H9 (cell line): Measurements from ENCODE around the gene FBXO40. TPM values are rescaled to one million over a fixed set of nuclear protein-coding genes. Genes with fewer than 3 reads are reported as not detected.

Source experiments
- DNase-seq: peaks from one replicate; pipeline ENCODE4 v3.0.0-alpha.2; 2017
- H2AFZ ChIP-seq: one replicate; pipeline ENCODE4 v1.6.1; 2013; ENCODE audit warnings: mild to moderate bottlenecking, low read length, control low read depth, moderate library complexity
- H2AK5ac ChIP-seq: 2 replicates; pipeline ENCODE4 v1.6.1; 2013; ENCODE audit warnings: low read length, control low read depth, mixed read lengths; ENCODE audit not compliant: insufficient read length
- H2BK120ac ChIP-seq: one replicate; pipeline ENCODE4 v1.6.1; 2013; ENCODE audit warnings: low read depth, mild to moderate bottlenecking, low read length, control low read depth, inconsistent platforms; ENCODE audit not compliant: poor library complexity, severe bottlenecking
- H2BK12ac ChIP-seq: 2 replicates; pipeline ENCODE4 v1.6.1; 2013; ENCODE audit warnings: low read length, control low read depth, mixed read lengths, low read depth; ENCODE audit not compliant: insufficient read length
- H2BK15ac ChIP-seq: 2 replicates; pipeline ENCODE4 v1.6.1; 2013; ENCODE audit warnings: low read depth, low read length, control low read depth
- H2BK20ac ChIP-seq: one replicate; pipeline ENCODE4 v1.6.1; 2013; ENCODE audit warnings: low read depth, mild to moderate bottlenecking, low read length, control low read depth, inconsistent platforms; ENCODE audit not compliant: poor library complexity, severe bottlenecking
- H2BK5ac ChIP-seq: 2 replicates; pipeline ENCODE4 v1.6.1; 2013; ENCODE audit warnings: low read length, control low read depth, mixed read lengths; ENCODE audit not compliant: insufficient read length
- H3K14ac ChIP-seq: 2 replicates; pipeline ENCODE4 v1.6.1; 2013; ENCODE audit warnings: low read length, control low read depth; ENCODE audit not compliant: insufficient read depth
- H3K18ac ChIP-seq: 2 replicates; pipeline ENCODE4 v1.6.1; 2013; ENCODE audit warnings: low read depth, mild to moderate bottlenecking, mixed read lengths, low read length, control low read depth; ENCODE audit not compliant: insufficient read length
- H3K23ac ChIP-seq: 2 replicates; pipeline ENCODE4 v1.6.1; 2013; ENCODE audit warnings: low read length, control low read depth, mixed read lengths, low read depth; ENCODE audit not compliant: insufficient read length
- H3K23me2 ChIP-seq: 2 replicates; pipeline ENCODE4 v1.6.1; 2013; ENCODE audit warnings: low read depth, mild to moderate bottlenecking, mixed read lengths, low read length, control low read depth; ENCODE audit not compliant: insufficient read length, poor library complexity, severe bottlenecking
- H3K27ac ChIP-seq: 2 replicates; pipeline ENCODE4 v1.5.1; 2013; ENCODE audit warnings: low read length, control low read depth, mixed read lengths, low read depth; ENCODE audit not compliant: insufficient read length
- H3K27me3 ChIP-seq: 2 replicates; pipeline ENCODE4 v1.6.1; 2013; ENCODE audit warnings: low read length, control low read depth, inconsistent platforms; ENCODE audit not compliant: insufficient read depth
- H3K4ac ChIP-seq: 2 replicates; pipeline ENCODE4 v1.6.1; 2013; ENCODE audit warnings: low read depth, mild to moderate bottlenecking, control low read depth, inconsistent platforms, low read length, moderate library complexity
- H3K4me1 ChIP-seq: 2 replicates; pipeline ENCODE4 v1.6.1; 2013; ENCODE audit warnings: low read length, control low read depth, inconsistent platforms; ENCODE audit not compliant: insufficient read depth
- H3K4me2 ChIP-seq: 2 replicates; pipeline ENCODE4 v1.6.1; 2013; ENCODE audit warnings: low read length, control low read depth, mixed read lengths; ENCODE audit not compliant: insufficient read length, insufficient read depth
- H3K56ac ChIP-seq: 2 replicates; pipeline ENCODE4 v1.6.1; 2013; ENCODE audit warnings: low read depth, mild to moderate bottlenecking, mixed read lengths, low read length, control low read depth; ENCODE audit not compliant: insufficient read length
- H3K79me1 ChIP-seq: 2 replicates; pipeline ENCODE4 v1.6.1; 2013; ENCODE audit warnings: low read depth, mild to moderate bottlenecking, moderate library complexity, low read length, control low read depth, inconsistent platforms; ENCODE audit not compliant: insufficient read depth, poor library complexity, severe bottlenecking
- H3K79me2 ChIP-seq: 2 replicates; pipeline ENCODE4 v1.6.1; 2013; ENCODE audit warnings: low read length, control low read depth, inconsistent platforms; ENCODE audit not compliant: insufficient read depth
- H3K9ac ChIP-seq: 2 replicates; pipeline ENCODE4 v1.6.1; 2013; ENCODE audit warnings: low read length, control low read depth, mixed read lengths; ENCODE audit not compliant: insufficient read length; ENCODE audit errors: extremely low read depth
- H3K9me3 ChIP-seq: one replicate; pipeline ENCODE4 v1.6.1; 2013; ENCODE audit warnings: low read depth, low read length, inconsistent platforms; ENCODE audit not compliant: control insufficient read depth
- H3T11ph ChIP-seq: one replicate; pipeline ENCODE4 v1.6.1; 2013; ENCODE audit warnings: mild to moderate bottlenecking, low read length, control low read depth, inconsistent platforms
- H4K20me1 ChIP-seq: one replicate; pipeline ENCODE4 v1.6.1; 2013; ENCODE audit not compliant: control insufficient read depth, insufficient read length, insufficient read depth
- H4K5ac ChIP-seq: 2 replicates; pipeline ENCODE4 v1.6.1; 2013; ENCODE audit warnings: low read depth, mild to moderate bottlenecking, mixed read lengths, low read length, control low read depth; ENCODE audit not compliant: insufficient read length
- H4K8ac ChIP-seq: replicated peaks from 2 replicates; pipeline ENCODE4 v1.6.1; 2013; ENCODE audit warnings: low read length, control low read depth, mixed read lengths, low read depth; ENCODE audit not compliant: insufficient read length
- H4K91ac ChIP-seq: 2 replicates; pipeline ENCODE4 v1.6.1; 2013; ENCODE audit warnings: low read depth, mild to moderate bottlenecking, moderate library complexity, mixed read lengths, low read length, control low read depth; ENCODE audit not compliant: insufficient read length
- H3K27ac Mint-ChIP-seq, 3 experiments: 2 replicates in 2 of 3; 3 replicates in 1 of 3; pipeline ENCODE4 v1.8.0; 2020 to 2021; ENCODE audit warnings: mixed read lengths in 3 of 3, mild to moderate bottlenecking in 1 of 3, moderate library complexity in 1 of 3
- H3K27me3 Mint-ChIP-seq: 2 replicates; pipeline ENCODE4 v1.8.0; 2021; ENCODE audit warnings: low read depth, mild to moderate bottlenecking, moderate library complexity, mixed read lengths
- H3K36me3 Mint-ChIP-seq, 3 experiments: 2 replicates in 2 of 3; 3 replicates in 1 of 3; pipeline ENCODE4 v1.8.0; 2020 to 2021; ENCODE audit warnings: low read depth in 3 of 3, mixed read lengths in 3 of 3; ENCODE audit not compliant: insufficient read depth in 1 of 3
- H3K4me1 Mint-ChIP-seq, 2 experiments: 2 replicates each; pipeline ENCODE4 v1.8.0; 2020; ENCODE audit warnings: mixed read lengths in 2 of 2
- H3K4me3 Mint-ChIP-seq, 2 experiments: 2 replicates in 1 of 2; 3 replicates in 1 of 2; pipeline ENCODE4 v1.8.0; 2020 to 2021; ENCODE audit warnings: mild to moderate bottlenecking in 2 of 2, mixed read lengths in 2 of 2, moderate library complexity in 1 of 2
- H3K9me3 Mint-ChIP-seq, 2 experiments: 2 replicates in 1 of 2; 3 replicates in 1 of 2; pipeline ENCODE4 v1.8.0; 2020; ENCODE audit warnings: mild to moderate bottlenecking in 2 of 2, mixed read lengths in 2 of 2, moderate library complexity in 1 of 2
- CTCF ChIP-seq: fragments of 200-600 bp; sonication (generic); conservative IDR thresholded peaks from 3 replicates; pipeline ENCODE4 v1.8.0; 2021; ENCODE audit warnings: antibody characterized with exemption, mild to moderate bottlenecking
- WGBS: extraction: QIAGEN DNeasy Blood & Tissue Kit; methylation state at CpG from one replicate; pipeline ENCODE4 v1.1.7; 2013; ENCODE audit warnings: missing lambda C conversion rate, low lambda C conversion rate, mixed read lengths; ENCODE audit not compliant: insufficient read length; ENCODE audit errors: extremely low coverage; 5-methylcytosine and 5-hydroxymethylcytosine counted together
- total RNA-seq: library from RNA; stranded (reverse); gene quantifications from 2 replicates; pipeline ENCODE4 v1.2.1, GENCODE V29; 2021

FBXO40 gene
- total RNA-seq, 1 experiment from 2014 or later, result 0.04 TPM

- H3K9me3 Mint-ChIP-seq, result no peaks in the 10 kb centered on the region
- Histone ChIP-seq H4K5ac (no peak overlapping the region), H2BK15ac (no peak overlapping the region), H3K23me2 (no peaks in the 10 kb centered on the region), H2BK120ac (no peak overlapping the region), H4K8ac (no peak overlapping the region), H3K79me2 (no peaks in the 10 kb centered on the region), H3K4me2 (no peak overlapping the region), H2AFZ (no peak overlapping the region), H2AK5ac (no peak overlapping the region), H3K4me1 (no peaks in the 10 kb centered on the region; the same call in 1 of the 2 replicates), H3K56ac (no peak overlapping the region), H3K9ac (no peak overlapping the region), H3K4ac (no peak overlapping the region), H3K9me3 (no peaks in the 10 kb centered on the region), H3K14ac (no peak overlapping the region), H2BK12ac (no peak overlapping the region), H3T11ph (no peak overlapping the region), H3K23ac (no peak overlapping the region), H3K27ac (no peak overlapping the region), H3K79me1 (no peaks in the 10 kb centered on the region), H2BK20ac (no peak overlapping the region), H3K18ac (no peak overlapping the region), H2BK5ac (no peak overlapping the region), H4K20me1 (no peaks in the 10 kb centered on the region), H3K27me3 (no peaks in the 10 kb centered on the region), H4K91ac (no peak overlapping the region)
- no peaks in the 10 kb centered on the region for H3K27me3 Mint-ChIP-seq
- no CpG with 5 or more reads among the region's 2 CpGs for WGBS
- H3K27ac Mint-ChIP-seq, result peak overlapping the region in 1 of 3 experiments; percentile 26; a peak in 1 of 7 replicates
- DNase-seq, result no peak
- no peak overlapping the region for H3K4me3 Mint-ChIP-seq
- no peak for TF ChIP-seq CTCF
- peaks cover 8 to 11% of the 10 kb centered on the region in 2 experiments for H3K4me1 Mint-ChIP-seq
- H3K36me3 Mint-ChIP-seq, result peaks cover 12 to 64% (median 40%) of the 10 kb centered on the region in 3 experiments; a peak in 6 of 7 replicates
These were observed 72.3 kb downstream of the FBXO40 start for GRCh38 chr3:121665488-121665887.
